ENCODE measurements around the gene FSIP1.

DNA sequence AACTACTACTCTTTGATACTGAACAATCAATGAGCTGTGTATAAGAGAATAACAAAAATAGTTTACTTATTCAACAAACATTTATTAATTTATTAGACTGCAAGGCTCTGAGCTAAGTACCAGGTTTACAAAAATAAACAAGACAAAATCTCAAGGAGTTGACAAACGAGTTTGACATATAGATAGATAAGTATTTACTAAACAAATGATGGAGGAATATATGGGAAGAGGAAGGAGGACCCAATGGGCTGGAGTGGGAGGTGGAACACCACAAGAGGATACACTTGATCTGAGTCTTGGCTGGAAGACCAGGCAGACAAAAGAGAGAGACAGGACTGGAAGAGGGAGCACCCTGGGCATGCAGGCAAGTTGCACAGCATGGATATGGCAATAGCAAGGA, 47.5 kb upstream of the FSIP1 start:
- TF ChIP-seq, protein P1, sequence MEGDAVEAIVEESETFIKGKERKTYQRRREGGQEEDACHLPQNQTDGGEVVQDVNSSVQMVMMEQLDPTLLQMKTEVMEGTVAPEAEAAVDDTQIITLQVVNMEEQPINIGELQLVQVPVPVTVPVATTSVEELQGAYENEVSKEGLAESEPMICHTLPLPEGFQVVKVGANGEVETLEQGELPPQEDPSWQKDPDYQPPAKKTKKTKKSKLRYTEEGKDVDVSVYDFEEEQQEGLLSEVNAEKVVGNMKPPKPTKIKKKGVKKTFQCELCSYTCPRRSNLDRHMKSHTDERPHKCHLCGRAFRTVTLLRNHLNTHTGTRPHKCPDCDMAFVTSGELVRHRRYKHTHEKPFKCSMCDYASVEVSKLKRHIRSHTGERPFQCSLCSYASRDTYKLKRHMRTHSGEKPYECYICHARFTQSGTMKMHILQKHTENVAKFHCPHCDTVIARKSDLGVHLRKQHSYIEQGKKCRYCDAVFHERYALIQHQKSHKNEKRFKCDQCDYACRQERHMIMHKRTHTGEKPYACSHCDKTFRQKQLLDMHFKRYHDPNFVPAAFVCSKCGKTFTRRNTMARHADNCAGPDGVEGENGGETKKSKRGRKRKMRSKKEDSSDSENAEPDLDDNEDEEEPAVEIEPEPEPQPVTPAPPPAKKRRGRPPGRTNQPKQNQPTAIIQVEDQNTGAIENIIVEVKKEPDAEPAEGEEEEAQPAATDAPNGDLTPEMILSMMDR (IDR thresholded peaks at IDR 0.05) = no peak
- TF ChIP-seq EZH2 (IDR thresholded peaks at IDR 0.05) = no peak
- TF ChIP-seq EZH2phosphoT487 (IDR thresholded peaks at IDR 0.05) = no peak

Measured in neural progenitor cell (in vitro differentiated cells).